CD4-positive, alpha-beta T cell (primary cell): Measurements from ENCODE around the gene VAV2. TPM values are rescaled to one million over a fixed set of nuclear protein-coding genes. Genes with fewer than 3 reads are reported as not detected.
A peak's percentile ranks its signal among the peaks of the same experiment; 100 is the strongest.

ENCODE experiments used
- ATAC-seq: fragments of 200-7000 bp; cut with Tn5 transposase; one replicate; pipeline ENCODE4 v1.10.0; 2022; ENCODE audit warnings: mild to moderate bottlenecking; ENCODE audit not compliant: poor library complexity
- CTCF ChIA-PET: fragments of 350-600 bp; sonication (Branson Sonifier 250); formaldehyde crosslinking; loops from one replicate; lab custom pipeline; 2021; ENCODE audit warnings: antibody characterized with exemption, inconsistent platforms; lab: Charles Lee
- POLR2A ChIA-PET: fragments of 350-600 bp; sonication (Branson Sonifier 250); formaldehyde crosslinking; loops from one replicate; lab custom pipeline; 2021; ENCODE audit warnings: antibody characterized with exemption, inconsistent platforms; lab: Charles Lee
- DNase-seq, 14 experiments: peaks; one replicate each; pipeline ENCODE4 v3.0.0-alpha.2; 2013 to 2020; ENCODE audit warnings: mixed read lengths in 2 of 14
- H3K27ac ChIP-seq, 2 donors: one replicate each; pipeline versions ENCODE4 v1.5.1 to v1.7.0; 2013; ENCODE audit warnings: low read length in 2 of 2, low read depth in 1 of 2, mild to moderate bottlenecking in 1 of 2
- H3K27me3 ChIP-seq, 2 experiments: 1 replicate in 1 of 2; 2 replicates in 1 of 2; pipeline versions ENCODE4 v1.6.1 to v1.7.0; 2013; ENCODE audit warnings: low read length in 2 of 2, control low read depth in 1 of 2, mild to moderate bottlenecking in 1 of 2, moderate library complexity in 1 of 2; ENCODE audit not compliant: insufficient read depth in 2 of 2, control insufficient read depth in 1 of 2
- H3K36me3 ChIP-seq: one replicate; pipeline ENCODE4 v1.6.1; 2013; ENCODE audit warnings: low read length, control low read depth; ENCODE audit not compliant: insufficient read depth
- H3K4me1 ChIP-seq: one replicate; pipeline ENCODE4 v1.6.1; 2013; ENCODE audit warnings: low read length, control low read depth; ENCODE audit not compliant: insufficient read depth
- H3K4me3 ChIP-seq: one replicate; pipeline ENCODE4 v1.5.1; 2013; ENCODE audit warnings: mild to moderate bottlenecking, low read length, moderate library complexity
- H3K9me3 ChIP-seq, 2 experiments: 1 replicate in 1 of 2; 2 replicates in 1 of 2; pipeline versions ENCODE4 v1.6.1 to v1.7.0; 2013; ENCODE audit warnings: low read length in 2 of 2, mild to moderate bottlenecking in 2 of 2, control low read depth in 1 of 2, moderate library complexity in 1 of 2; ENCODE audit not compliant: control insufficient read depth in 1 of 2, insufficient read depth in 1 of 2
- H3K27ac Mint-ChIP-seq: one replicate; pipeline ENCODE4 v1.8.0; 2020; ENCODE audit warnings: mixed read lengths
- H3K27me3 Mint-ChIP-seq: one replicate; pipeline ENCODE4 v1.8.0; 2021; ENCODE audit warnings: mixed read lengths
- H3K36me3 Mint-ChIP-seq: one replicate; pipeline ENCODE4 v1.8.0; 2021; ENCODE audit warnings: low read depth, mixed read lengths
- H3K4me1 Mint-ChIP-seq: one replicate; pipeline ENCODE4 v1.8.0; 2021; ENCODE audit warnings: low read depth, mixed read lengths
- H3K4me3 Mint-ChIP-seq: one replicate; pipeline ENCODE4 v1.8.0; 2020; ENCODE audit warnings: mild to moderate bottlenecking, mixed read lengths
- H3K9me3 Mint-ChIP-seq: one replicate; pipeline ENCODE4 v1.8.0; 2020; ENCODE audit warnings: mixed read lengths
- intact Hi-C, 2 experiments: fragments of 100-400 bp; cut with DNase I in 1 of 2; cut with micrococcal nuclease in 1 of 2; formaldehyde crosslinking; loops; one replicate each; pipeline versions ENCODE4 v1.15.1 to v1.9.0; 2023 to 2025; cut with DNase I, micrococcal nuclease
- total RNA-seq, 174 experiments: library from RNA in 2 of 174; stranded (reverse) in 2 of 174; gene quantifications; one replicate each; pipeline ENCODE4 v1.2.3 and lab custom pipeline; 2021 to 2026
- TF ChIP-seq, protein P1 (sequence below): fragments of 200-600 bp; IDR thresholded peaks from one replicate; pipeline ENCODE4 v1.8.0; 2022; ENCODE audit warnings: antibody characterized with exemption, mild to moderate bottlenecking

Gene VAV2
- total RNA-seq, 2 experiments from 2014 or later: 1.6 to 1.7 TPM

DNA sequence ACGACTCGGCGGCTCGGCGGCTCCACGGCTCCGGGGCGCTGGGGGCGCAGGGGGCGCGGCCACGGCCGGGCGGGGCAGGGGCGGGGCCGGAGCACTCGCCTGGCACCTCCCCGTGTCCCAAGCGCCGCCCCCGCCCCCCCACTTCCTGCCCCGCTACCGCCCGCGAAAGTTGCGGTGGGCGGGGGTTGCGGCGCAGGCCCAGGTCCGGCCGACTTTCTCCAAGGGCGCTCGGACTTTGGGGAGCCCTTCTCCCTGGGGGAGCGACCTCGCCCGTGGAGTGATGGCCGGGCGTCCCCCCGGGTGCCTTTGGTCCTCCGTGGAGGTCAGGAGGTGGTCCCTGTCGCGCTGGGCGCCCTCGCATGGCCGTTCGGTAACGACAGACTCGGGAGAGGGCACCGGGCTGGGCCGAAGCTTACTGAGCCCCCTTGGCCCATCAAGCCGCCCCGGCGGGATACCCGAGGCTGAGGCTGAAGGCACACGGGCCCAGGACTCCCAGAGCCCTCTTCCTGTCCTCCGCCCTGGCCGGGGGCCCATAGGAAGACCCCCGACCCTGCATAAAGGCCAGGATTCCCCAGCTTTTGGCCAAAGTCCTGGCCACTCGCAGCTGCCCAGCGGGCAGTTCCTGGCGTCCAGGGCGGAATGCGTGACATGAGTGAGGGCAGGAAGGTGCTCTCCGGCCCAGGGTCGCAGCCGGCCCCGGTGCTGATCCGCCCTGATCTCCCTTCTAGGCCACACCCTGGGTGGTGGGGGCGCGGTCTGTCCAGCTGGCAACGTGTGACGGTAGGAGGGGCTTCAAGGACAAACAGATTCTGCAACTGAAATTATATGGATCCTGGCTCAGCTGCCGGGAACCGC is 883 bp upstream of the VAV2 start:
- H3K27ac Mint-ChIP-seq: no peak overlapping the region
- intact Hi-C loops: loop anchor here (1.0 to 10.0 kb wide), 3 partner anchors 32 to 461 kb away; partner anchors contain the start of genes ADAMTSL2 (in 2 of the 2) and BRD3OS (in 1 of the 2)
- TF ChIP-seq, protein P1, sequence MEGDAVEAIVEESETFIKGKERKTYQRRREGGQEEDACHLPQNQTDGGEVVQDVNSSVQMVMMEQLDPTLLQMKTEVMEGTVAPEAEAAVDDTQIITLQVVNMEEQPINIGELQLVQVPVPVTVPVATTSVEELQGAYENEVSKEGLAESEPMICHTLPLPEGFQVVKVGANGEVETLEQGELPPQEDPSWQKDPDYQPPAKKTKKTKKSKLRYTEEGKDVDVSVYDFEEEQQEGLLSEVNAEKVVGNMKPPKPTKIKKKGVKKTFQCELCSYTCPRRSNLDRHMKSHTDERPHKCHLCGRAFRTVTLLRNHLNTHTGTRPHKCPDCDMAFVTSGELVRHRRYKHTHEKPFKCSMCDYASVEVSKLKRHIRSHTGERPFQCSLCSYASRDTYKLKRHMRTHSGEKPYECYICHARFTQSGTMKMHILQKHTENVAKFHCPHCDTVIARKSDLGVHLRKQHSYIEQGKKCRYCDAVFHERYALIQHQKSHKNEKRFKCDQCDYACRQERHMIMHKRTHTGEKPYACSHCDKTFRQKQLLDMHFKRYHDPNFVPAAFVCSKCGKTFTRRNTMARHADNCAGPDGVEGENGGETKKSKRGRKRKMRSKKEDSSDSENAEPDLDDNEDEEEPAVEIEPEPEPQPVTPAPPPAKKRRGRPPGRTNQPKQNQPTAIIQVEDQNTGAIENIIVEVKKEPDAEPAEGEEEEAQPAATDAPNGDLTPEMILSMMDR: peak; percentile 48
- CTCF ChIA-PET: interaction anchor here (0.6 to 2.5 kb wide), 6 partner anchors 32 to 250 kb away, joined by 3 to 20 read pairs (median 6); partner anchors contain the start of gene BRD3OS
- H3K36me3 Mint-ChIP-seq: no peaks in the 10 kb centered on the region
- Histone ChIP-seq H3K27ac (no peak overlapping the region), H3K4me3 (peak overlapping the region; percentile 79), H3K27me3 (peaks cover 6 to 7% of the 10 kb centered on the region in 2 experiments), H3K36me3 (no peaks in the 10 kb centered on the region), H3K9me3 (peaks cover 0 to 3% of the 10 kb centered on the region in 2 experiments), H3K4me1 (peaks cover 29% of the 10 kb centered on the region)
- H3K4me3 Mint-ChIP-seq: peak overlapping the region; percentile 84
- POLR2A ChIA-PET: interaction anchor here (1.1 to 1.8 kb wide), 4 partner anchors 33 to 291 kb away, joined by 3 to 12 read pairs (median 3); no protein-coding TSS in a partner anchor
- no peaks in the 10 kb centered on the region for H3K4me1 Mint-ChIP-seq
- no peaks in the 10 kb centered on the region for H3K9me3 Mint-ChIP-seq
- DNase-seq: peak; percentile 52 to 89 (median 72)
- ATAC-seq: peak; percentile 78
- peaks cover 18% of the 10 kb centered on the region for H3K27me3 Mint-ChIP-seq

DNA sequence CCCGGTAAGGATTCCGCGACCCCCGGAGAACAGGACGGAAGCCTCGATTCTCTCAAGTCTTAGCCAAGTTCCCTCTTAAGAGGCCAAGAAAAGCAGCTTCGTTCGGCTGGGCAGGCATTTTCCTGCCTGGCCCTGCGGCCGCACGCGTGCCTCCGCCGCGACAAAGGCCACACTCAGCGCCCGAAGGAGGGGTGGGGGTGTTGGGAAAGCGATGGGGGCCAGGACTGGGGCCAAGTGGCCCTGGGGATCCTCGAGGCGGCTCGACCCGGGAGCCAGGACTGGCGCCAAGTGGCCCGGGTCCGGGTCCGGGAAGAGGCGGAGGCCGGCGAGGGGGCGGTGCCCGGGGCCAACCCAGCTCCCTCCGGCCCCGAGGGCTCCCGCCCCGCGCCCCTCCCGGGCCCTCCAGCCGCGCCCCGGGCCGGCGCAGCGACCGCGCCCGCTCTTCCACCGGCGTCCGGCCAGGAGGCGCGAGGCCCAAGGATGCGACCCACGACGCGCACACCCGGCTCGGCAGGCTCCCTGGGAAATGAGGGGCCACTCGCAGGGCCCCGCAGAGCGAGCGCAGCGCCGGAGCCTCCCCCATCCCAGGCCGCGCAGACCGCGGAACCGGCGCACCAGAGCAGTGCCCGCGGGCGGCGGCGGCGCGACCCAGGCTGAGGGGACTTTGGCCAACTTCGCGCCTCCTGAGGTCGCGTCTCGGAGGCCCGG is 756 bp downstream of the VAV2 start:
- TF ChIP-seq, protein P1: no peak
- H3K4me1 ChIP-seq: peaks cover 29% of the 10 kb centered on the region
- intact Hi-C loops: loop anchor here (5.0 to 10.0 kb wide), 2 partner anchors 457 to 459 kb away; partner anchors contain the start of gene ADAMTSL2 (in 2 of the 2)
- no peak overlapping the region for H3K27ac Mint-ChIP-seq
- DNase-seq (peak in 3 of 14 experiments; percentile 5 to 32 (median 24)), ATAC-seq (no peak)
- H3K36me3 Mint-ChIP-seq: no peaks in the 10 kb centered on the region
- POLR2A ChIA-PET: no interaction called here
- H3K36me3 ChIP-seq: no peaks in the 10 kb centered on the region
- peaks cover 19% of the 10 kb centered on the region for H3K27me3 Mint-ChIP-seq
- H3K27ac ChIP-seq: no peak overlapping the region
- peak overlapping the region; percentile 69 for H3K4me3 Mint-ChIP-seq
- peaks cover 6 to 7% of the 10 kb centered on the region in 2 experiments for H3K27me3 ChIP-seq
- peak overlapping the region; percentile 11 for H3K4me3 ChIP-seq
- H3K4me1 Mint-ChIP-seq: no peaks in the 10 kb centered on the region
- CTCF ChIA-PET: no interaction called here
- H3K9me3 ChIP-seq: no peaks in the 10 kb centered on the region
- no peaks in the 10 kb centered on the region for H3K9me3 Mint-ChIP-seq
